Suprapubic skin (tissue), 4 donors: ENCODE data around the gene ELP5.

Experiments used
- EP300 ChIP-seq: sonication (generic); formaldehyde crosslinking; IDR thresholded peaks from one replicate; pipeline ENCODE4 v1.6.1; 2017; ENCODE audit warnings: antibody characterized with exemption
- POLR2A ChIP-seq, 2 donors: fragments of 450-650 bp; IDR thresholded peaks; one replicate each; pipeline ENCODE4 v1.6.1; 2017; ENCODE audit warnings: antibody characterized with exemption in 2 of 2, mild to moderate bottlenecking in 2 of 2, moderate library complexity in 2 of 2
- POLR2AphosphoS5 ChIP-seq, 3 donors: sonication (generic); formaldehyde crosslinking; IDR thresholded peaks; one replicate each; pipeline ENCODE4 v1.6.1; 2017; ENCODE audit warnings: antibody characterized with exemption in 3 of 3
- TF ChIP-seq, protein P1 (sequence below), 2 donors: fragments of 200-600 bp in 1 of 2; fragments of 450-650 bp in 1 of 2; sonication (generic) in 1 of 2; IDR thresholded peaks; one replicate each; pipeline ENCODE4 v1.5.1; 2016 to 2019; ENCODE audit warnings: antibody characterized with exemption in 2 of 2, mild to moderate bottlenecking in 1 of 2, moderate library complexity in 1 of 2

DNA sequence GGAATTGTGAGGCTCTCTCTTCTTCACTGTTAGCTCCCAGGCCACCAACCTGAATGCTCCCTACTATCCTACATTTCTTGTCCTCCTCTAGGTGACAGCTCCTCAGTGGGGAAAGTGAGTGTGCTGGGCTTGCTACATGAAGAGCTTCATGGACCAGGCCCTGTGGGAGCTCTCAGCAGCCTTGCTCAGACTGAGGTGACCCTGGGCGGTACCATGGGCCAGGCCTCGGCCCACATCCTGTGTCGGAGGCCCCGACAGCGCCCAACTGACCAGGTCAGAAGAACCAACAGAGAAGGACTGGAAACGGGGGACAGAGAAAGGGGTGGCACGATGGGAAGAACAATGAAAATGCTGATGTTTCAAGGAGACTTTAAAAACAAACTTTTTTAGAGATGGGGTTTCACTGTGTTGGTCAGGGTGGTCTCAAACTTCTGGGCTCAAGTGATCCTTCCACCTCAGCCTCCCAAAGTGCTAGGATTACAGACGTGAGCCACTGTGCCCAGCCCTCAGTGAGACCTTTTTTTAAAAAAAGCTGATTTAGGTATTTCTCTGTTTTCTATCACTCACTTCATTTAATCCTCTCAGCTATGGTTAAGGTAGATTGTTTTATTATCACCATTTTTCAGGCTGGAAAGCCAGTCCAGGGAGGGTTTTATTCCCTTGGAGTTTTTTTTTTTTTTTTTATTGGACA, 4.9 kb downstream of the ELP5 start:
- TF ChIP-seq, protein P1, sequence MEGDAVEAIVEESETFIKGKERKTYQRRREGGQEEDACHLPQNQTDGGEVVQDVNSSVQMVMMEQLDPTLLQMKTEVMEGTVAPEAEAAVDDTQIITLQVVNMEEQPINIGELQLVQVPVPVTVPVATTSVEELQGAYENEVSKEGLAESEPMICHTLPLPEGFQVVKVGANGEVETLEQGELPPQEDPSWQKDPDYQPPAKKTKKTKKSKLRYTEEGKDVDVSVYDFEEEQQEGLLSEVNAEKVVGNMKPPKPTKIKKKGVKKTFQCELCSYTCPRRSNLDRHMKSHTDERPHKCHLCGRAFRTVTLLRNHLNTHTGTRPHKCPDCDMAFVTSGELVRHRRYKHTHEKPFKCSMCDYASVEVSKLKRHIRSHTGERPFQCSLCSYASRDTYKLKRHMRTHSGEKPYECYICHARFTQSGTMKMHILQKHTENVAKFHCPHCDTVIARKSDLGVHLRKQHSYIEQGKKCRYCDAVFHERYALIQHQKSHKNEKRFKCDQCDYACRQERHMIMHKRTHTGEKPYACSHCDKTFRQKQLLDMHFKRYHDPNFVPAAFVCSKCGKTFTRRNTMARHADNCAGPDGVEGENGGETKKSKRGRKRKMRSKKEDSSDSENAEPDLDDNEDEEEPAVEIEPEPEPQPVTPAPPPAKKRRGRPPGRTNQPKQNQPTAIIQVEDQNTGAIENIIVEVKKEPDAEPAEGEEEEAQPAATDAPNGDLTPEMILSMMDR (IDR thresholded peaks at IDR 0.05), result no peak
- TF ChIP-seq POLR2AphosphoS5 (IDR thresholded peaks at IDR 0.05) (no peak), POLR2A (IDR thresholded peaks at IDR 0.05) (no peak), EP300 (no peak)
